ENCODE results near the gene LPCAT1.
A peak's percentile ranks its signal among the peaks of the same experiment; 100 is the strongest.

LPCAT1 gene

GRCh38 chr5:1419476-1420210, 104.1 kb downstream of the LPCAT1 start:
- no peak for DNase-seq

GRCh38 chr5:1418921-1419280, 104.9 kb downstream of the LPCAT1 start:
- no peak for DNase-seq

- DNase-seq = no peak
These were observed 105.4 kb downstream of the LPCAT1 start for GRCh38 chr5:1418238-1418920.

GRCh38 chr5:1417586-1418225, 106.1 kb downstream of the LPCAT1 start:
- no peak for DNase-seq

GRCh38 chr5:1416856-1417469, 106.8 kb downstream of the LPCAT1 start:
- DNase-seq = no peak

- DNase-seq = no peak
These were observed 108.0 kb downstream of the LPCAT1 start for GRCh38 chr5:1415626-1416360.

- no peak for DNase-seq
These were observed 108.7 kb downstream of the LPCAT1 start for GRCh38 chr5:1415059-1415425.

- DNase-seq = peak; percentile 15
These were observed 109.3 kb downstream of the LPCAT1 start for GRCh38 chr5:1414311-1415058.

GRCh38 chr5:1413611-1414241, 110.0 kb downstream of the LPCAT1 start:
- no peak for DNase-seq

- no peak for DNase-seq
These were observed 110.5 kb downstream of the LPCAT1 start for GRCh38 chr5:1413211-1413610.

- DNase-seq = no peak
These were observed 111.1 kb downstream of the LPCAT1 start for GRCh38 chr5:1412621-1413020.

- DNase-seq = no peak
These were observed 111.6 kb downstream of the LPCAT1 start for GRCh38 chr5:1412163-1412562.

Data from NCI-H82 (cell line).